SKM-1 (cell line): ENCODE data around the gene CABP4.
"Not testable (repeated sequence)": the region's sequence is repeated elsewhere in the genome, so short reads cannot be mapped to it uniquely, and the experiment has no call there.

Source experiments
- DNase-seq: peaks from one replicate; lab custom pipeline; 2025; ENCODE audit not compliant: unreplicated experiment; lab: John Stamatoyannopoulos, UW

The CABP4 gene

GRCh38 chr11:67452141-67452952, 2.8 kb upstream of the CABP4 start, which contains the start of gene GPR152:
Gene GPR152, minus strand, starts transcription at chr11:67452729. Its CDS starts 5 bp downstream, at chr11:67452724.
- no peak for DNase-seq

DNA sequence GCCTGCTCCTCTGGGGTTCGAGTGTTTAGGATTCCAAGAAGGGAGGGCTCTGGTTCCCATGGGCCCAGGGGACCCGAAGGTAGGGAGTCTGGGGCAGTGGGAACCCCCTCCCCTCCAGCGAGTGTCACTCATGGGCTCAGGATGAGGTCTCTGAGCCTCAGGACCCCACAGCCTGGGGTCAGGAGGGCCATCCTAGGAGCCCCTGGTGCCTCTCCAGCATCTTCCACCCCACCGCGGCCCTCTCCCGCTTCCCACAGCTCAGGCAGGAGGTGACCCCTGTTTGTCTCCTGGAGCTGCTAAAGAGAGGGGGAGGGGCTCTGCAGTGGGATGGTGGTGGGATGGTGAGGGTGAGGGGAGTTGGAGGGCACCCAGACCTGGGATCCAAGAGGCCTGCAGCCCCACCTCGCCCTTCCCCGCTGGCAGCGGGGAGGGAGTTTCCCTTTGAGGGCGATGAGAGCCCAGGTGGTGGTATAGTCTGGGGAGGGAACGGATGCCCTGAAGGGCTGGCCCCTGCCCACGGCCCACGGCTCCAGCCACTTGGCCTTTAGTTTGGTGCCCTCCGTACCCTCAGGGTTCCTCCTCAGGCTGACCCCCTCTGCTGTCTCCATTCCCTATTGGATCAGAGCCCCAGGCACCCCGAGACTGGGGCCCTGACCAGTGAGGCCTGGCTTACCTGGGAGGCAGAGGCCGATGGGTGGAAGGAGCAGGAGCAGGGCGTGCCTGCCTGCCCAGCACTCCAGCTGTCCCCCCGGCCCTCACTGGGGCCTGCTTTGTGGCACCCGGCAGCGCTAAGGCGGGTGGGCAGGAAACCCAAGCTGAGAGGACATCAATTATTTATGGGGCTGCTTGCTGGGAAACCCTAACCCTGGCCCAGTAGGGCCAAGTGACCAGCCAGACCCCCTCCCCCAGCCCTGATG, 1.1 kb upstream of the CABP4 start:
- DNase-seq: no peak

DNA sequence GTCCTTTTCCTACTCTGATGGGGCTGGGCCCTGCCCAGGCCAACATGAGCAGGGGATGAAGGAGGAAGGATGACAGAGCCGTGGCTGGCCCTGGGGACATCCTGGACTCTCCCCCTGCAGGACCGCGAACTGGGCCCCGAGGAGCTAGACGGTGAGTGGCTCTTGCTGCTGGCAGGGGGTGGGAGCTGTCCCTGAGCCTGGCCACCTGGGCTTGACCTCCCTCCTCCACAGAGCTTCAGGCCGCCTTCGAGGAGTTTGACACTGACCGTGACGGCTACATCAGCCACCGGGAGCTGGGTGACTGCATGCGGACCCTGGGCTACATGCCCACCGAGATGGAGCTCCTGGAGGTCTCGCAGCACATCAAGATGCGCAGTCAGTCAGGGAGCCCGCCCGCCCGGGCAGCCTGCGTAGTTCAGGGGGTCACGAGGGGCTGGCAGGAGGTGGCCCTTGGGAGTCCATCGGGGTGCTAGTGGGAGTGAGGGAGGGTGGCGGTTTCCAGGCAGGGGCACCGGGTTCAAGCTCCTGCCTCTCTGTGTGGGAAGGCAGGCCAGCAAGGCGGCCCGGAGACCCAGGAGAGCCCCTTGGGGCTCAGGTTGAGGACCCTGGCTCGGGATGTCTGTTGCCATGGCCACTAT, 1.0 kb downstream of the CABP4 start:
- no peak for DNase-seq

DNA sequence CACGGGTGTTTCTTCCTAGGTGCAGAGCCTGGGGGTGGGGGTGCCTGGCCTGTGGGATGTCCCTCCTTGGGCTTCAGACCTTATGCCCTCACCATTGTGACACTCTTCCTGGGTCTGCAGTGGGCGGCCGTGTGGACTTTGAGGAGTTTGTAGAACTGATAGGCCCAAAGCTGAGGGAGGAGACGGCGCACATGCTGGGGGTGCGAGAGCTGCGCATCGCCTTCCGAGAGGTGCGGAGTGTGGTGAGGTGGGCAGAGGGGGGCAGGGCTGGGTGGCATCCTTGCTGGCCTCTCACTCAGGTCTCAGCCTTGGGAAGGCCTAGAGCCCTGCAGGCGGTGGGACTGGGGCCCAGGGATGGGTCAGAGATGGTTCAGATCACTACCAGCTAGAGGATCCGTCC, 2.3 kb downstream of the CABP4 start:
- DNase-seq: no peak

- no peak for DNase-seq
Observed at GRCh38 chr11:67458266-67458665, 3.1 kb downstream of the CABP4 start.

DNA sequence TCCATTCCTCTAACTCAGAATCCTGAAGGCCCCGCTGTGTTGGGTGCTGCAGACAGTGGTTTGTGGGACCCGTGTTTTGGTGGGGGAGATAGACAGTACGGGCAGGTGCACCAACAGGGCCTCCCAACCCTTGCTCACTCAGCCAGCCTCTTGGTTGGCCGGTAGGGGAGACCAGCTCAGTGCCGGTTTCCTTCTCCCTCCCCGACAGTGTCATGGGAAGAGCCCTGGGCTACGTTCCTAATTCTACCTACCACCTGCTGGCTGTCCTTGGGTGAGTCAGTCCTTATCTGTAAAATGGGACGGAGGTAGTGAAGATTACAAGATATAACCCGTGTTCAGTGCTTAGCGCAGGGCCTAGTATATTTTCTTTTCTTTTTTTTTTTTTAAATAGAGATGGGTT, 8.0 kb downstream of the CABP4 start:
- DNase-seq: no peak

DNA sequence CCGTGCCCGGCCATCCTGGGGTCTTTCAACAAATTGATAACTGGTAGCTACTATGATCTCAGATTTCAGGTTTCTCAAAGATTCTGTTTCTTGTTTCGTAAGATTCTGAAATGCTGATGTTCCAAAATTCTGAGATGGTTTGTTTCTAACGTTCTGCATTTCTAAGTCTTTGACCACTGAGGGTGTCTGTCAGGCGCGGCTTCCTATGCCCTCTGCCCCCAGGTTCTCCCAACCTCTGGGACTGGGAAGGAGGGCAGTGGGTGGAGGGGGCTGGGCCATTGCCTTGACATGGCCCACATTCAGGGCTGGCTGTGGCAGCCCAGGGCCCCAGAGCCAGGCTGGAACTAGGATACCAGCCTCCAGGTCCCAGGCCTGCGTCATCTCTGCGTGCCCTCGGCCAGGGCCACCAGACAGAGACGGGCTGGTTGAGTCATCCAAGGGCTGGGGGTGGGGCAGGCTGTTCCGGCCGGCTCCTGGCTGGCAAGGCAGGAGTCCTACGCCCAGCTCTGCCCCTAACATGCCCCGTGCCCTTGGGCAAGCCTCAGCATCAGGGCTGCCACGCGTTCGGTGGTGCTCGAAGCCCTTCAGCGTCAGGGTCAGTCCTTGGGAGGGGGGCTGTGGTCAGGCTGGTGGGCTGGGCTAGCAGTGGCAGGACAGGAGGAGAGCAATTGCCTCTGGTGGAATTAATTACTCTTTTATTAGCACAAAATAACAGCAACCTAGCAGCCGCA, 8.7 kb downstream of the CABP4 start:
- peak; percentile 20 for DNase-seq

GRCh38 chr11:67464411-67465188, 9.4 kb downstream of the CABP4 start:
- DNase-seq: peak; percentile 68

- DNase-seq: no peak
Observed at GRCh38 chr11:67465189-67465510, 10.0 kb downstream of the CABP4 start.

DNA sequence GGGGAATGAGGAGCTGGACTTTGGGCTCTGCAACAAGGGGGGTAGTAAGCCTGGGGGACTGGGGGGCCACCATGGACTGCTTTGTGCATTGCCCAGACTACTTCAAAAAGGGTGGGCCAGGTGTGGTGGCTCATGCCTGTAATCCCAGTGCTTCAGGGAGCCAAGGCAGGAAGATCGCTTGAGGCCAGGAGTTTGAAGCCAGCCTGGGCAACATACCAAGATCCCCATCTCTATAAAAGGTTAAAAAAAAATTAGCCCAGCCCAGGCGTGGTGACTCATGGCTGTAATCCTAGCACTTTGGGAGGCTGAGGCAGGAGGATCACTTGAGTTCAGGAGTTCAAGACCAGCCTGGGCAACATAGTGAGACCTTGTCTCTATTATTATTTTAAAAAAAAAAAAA, 10.4 kb downstream of the CABP4 start:
- not testable (repeated sequence) for DNase-seq

DNA sequence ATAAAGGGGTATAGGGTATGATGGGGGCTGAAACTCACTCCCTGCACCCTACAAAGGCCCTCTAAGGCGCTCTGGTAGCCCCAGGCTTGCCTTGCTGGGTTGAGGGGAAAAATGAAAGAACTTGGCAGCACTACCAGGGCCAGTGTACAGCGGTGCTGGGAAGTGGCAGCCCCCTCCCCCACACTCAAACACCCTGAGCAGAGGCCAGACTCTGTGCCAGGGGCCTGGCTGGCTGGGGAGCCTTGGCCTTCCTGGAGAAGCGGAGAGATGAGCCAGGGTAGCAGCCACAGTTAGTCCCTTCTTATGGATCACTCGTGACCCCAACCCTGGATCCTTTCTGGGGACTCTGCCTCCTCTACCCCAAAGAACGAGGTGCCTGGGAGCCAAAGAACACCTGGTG, 11.2 kb downstream of the CABP4 start:
- DNase-seq: no peak

- no peak for DNase-seq
Observed at GRCh38 chr11:67466962-67467771, 12.0 kb downstream of the CABP4 start.

DNA sequence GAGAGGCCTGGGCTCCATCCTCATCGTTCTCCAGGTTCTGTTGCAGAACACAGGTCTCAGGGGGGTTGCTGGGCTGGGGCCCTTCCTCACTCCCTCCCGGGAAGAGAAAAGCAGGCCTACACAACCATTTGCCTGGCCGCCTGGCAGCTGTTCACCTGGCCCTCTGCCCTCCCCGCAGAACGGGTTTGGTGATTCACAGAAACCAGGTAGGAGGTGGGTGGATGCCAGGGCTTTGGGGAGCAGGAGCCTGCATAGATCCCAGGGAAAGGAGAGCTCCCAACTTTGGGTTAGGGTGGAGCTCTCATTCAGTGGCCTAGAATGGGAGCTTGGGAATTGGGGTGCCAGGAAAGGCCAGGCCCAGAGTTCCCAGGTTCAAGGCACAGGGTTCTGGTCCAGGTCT, 12.9 kb downstream of the CABP4 start:
- DNase-seq: no peak

GRCh38 chr11:67468456-67468758, 13.3 kb downstream of the CABP4 start:
- DNase-seq: no peak

DNA sequence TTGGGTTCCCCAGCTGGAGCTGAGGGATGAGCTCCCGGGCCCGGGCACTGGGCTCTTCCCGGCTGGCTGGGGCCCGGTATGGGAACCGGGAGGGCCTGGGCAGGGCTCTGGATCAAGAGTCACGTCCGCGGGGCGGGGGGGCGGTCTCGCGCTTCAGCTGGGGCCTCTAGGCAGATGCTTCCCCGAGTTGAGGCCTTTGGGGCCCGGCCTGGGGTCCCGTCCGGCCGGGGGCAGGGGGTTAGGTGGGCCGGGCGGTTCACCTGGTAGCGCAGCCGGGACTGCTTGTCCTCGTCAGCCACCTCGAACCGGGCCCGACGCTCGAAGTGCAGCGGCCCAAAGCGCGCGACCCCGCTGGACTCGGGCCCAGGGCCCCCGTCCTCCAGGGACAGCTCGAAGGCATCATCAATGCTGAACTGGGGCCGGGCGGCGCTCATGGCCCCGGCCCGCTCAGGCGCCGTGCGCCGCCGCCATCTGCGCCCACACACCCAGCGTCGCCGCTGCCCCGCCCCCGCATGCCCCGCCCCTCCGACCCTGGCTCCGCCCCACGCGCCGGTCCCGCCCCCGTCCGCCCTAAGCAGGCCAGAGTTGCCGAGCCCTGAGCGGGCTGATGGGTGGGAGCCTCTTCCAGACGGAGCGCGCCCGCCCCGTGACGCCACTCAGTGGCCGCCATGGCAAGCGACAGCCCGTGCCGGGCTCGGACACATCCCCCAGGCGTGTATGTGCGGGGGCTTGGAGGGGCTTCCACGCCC, 13.8 kb downstream of the CABP4 start, which contains the start of gene TMEM134:
Gene TMEM134, minus strand, starts transcription at position 493 of the 749 bp plus-strand sequence. Its CDS starts 59 bp downstream, at position 434.
- peak; percentile 67 for DNase-seq

- DNase-seq: no peak
Observed at GRCh38 chr11:67469508-67469811, 14.3 kb downstream of the CABP4 start.

DNA sequence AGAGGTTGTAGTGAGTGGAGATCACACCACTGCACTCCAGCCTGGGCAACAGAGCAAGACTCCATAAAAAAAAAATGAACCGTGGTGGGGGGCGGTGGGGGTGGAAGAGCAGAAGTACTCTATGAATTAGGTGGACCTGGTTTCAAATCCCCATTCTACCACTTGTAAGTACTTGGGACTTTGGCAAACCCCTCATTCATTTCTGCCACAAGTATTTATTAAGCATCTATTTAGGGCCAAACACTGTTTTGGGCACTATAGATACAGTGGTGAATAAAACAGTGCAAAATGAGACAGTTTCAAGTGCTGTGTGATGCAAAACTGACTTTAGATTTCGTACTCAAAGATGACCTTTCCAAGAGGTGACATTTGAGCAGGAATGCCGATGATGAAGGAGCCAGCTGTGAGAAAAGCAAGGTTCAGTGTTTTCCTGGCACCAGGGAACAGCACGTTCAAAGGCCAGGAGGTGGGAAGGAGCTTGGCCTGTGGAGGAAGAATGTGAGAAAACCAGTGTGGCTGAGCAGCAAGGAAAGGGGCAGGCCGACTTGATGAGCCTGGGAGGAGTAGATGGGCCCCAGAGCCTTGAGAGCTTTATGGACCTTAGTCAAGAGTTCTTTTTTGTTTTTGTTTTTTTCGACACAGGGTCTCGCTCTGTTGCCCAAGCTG, 15.3 kb downstream of the CABP4 start:
- DNase-seq: no peak

DNA sequence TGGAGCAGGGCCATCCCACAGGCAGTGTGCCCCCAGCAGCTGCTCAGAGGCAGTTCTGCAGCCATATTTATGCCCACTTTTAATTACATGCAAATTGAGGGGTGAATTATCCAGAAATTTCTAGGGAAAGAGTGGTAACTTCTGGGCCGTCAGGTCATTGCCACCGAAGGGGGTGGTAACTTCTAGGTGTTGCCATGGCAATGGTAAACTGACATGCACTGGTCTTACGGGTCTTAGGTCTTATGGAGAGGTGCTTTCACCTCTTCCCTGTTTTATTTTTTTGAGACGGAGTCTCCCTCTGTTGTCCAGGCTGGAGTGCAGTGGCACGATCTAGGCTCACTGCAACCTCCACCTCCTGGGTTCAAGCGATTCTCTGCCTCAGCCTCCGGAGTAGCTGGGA, 17.7 kb downstream of the CABP4 start:
- DNase-seq: no peak
